B cell (primary cell): ENCODE data around the gene HOXD12.

Experiments
- CTCF ChIP-seq: fragments of 200-600 bp; IDR thresholded peaks from one replicate; pipeline ENCODE4 v1.8.0; 2022; ENCODE audit warnings: antibody characterized with exemption, mild to moderate bottlenecking
- EZH2 ChIP-seq: IDR thresholded peaks from 2 replicates; pipeline ENCODE4 v1.6.1; 2012; ENCODE audit warnings: borderline replicate concordance, low read depth, mild to moderate bottlenecking, moderate library complexity, low read length; ENCODE audit not compliant: insufficient read depth, poor library complexity, severe bottlenecking

- TF ChIP-seq CTCF (no peak), EZH2 (no peak)
These were observed 26.1 kb downstream of the HOXD12 start for GRCh38 chr2:176125772-176126054.
